Liver (tissue), 3 donors: ENCODE results near the gene TDRD9.

Source experiments
- CTCF ChIP-seq: fragments of 150-350 bp; IDR thresholded peaks from 2 replicates; pipeline ENCODE4 v1.5.1; 2017; ENCODE audit warnings: improper control_type of control experiment, low read depth, low read length; ENCODE audit not compliant: missing input control
- FOXA1 ChIP-seq: IDR thresholded peaks from 2 replicates; pipeline ENCODE4 v1.6.1; 2016; ENCODE audit warnings: antibody characterized with exemption
- FOXA2 ChIP-seq: IDR thresholded peaks from 2 replicates; pipeline ENCODE4 v1.6.1; 2016; ENCODE audit warnings: antibody characterized with exemption
- MAX ChIP-seq: IDR thresholded peaks from 2 replicates; pipeline ENCODE4 v1.6.1; 2016; ENCODE audit warnings: antibody characterized with exemption
- REST ChIP-seq: IDR thresholded peaks from 2 replicates; pipeline ENCODE4 v1.6.1; 2016; ENCODE audit warnings: antibody characterized with exemption, mild to moderate bottlenecking
- RXRA ChIP-seq, 2 donors: IDR thresholded peaks; 2 replicates each; pipeline ENCODE4 v1.6.1; 2017 to 2018; ENCODE audit warnings: antibody characterized with exemption in 2 of 2, mild to moderate bottlenecking in 1 of 2
- SP1 ChIP-seq: IDR thresholded peaks from 2 replicates; pipeline ENCODE4 v1.6.1; 2018; ENCODE audit warnings: antibody characterized with exemption, mild to moderate bottlenecking
- TAF1 ChIP-seq: conservative IDR thresholded peaks from 2 replicates; pipeline ENCODE4 v1.6.1; 2016; ENCODE audit warnings: antibody characterized with exemption, mild to moderate bottlenecking
- ZBTB33 ChIP-seq: IDR thresholded peaks from 2 replicates; pipeline ENCODE4 v1.6.1; 2016; ENCODE audit warnings: antibody characterized with exemption
- donor health status: healthy.
- donor health status: healthy.

GRCh38 chr14:103884854-103885253 is 43.4 kb upstream of the TDRD9 start:
- TF ChIP-seq RXRA (IDR thresholded peaks at IDR 0.05) (no peak), CTCF (no peak), FOXA1 (no peak), MAX (no peak), REST (no peak), ZBTB33 (no peak), TAF1 (no peak), FOXA2 (no peak), SP1 (no peak)
